NCI-H2196 treated with DMSO at 0.1 percent for 48 hours (cell line): ENCODE results near the gene MELTF.

Experiments used
- DNase-seq: peaks from one replicate; lab custom pipeline; 2025; ENCODE audit not compliant: unreplicated experiment; lab: John Stamatoyannopoulos, UW

Gene MELTF

GRCh38 chr3:196995027-196995426 lies 34.6 kb downstream of the MELTF start:
- no peak for DNase-seq

GRCh38 chr3:196994056-196994455 lies 35.6 kb downstream of the MELTF start:
- no peak for DNase-seq

- DNase-seq: no peak
Measured at GRCh38 chr3:196992461-196993065, 37.1 kb downstream of the MELTF start.

- no peak for DNase-seq
Measured at GRCh38 chr3:196991581-196992460, 37.8 kb downstream of the MELTF start.

- no peak for DNase-seq
Measured at GRCh38 chr3:196990601-196991007, 39.0 kb downstream of the MELTF start.

GRCh38 chr3:196989721-196990262 lies 39.8 kb downstream of the MELTF start:
- peak; percentile 46 for DNase-seq

- no peak for DNase-seq
Measured at GRCh38 chr3:196988241-196989029, 41.2 kb downstream of the MELTF start.

GRCh38 chr3:196987022-196987421 lies 42.6 kb downstream of the MELTF start:
- DNase-seq: no peak

GRCh38 chr3:196985954-196986885 lies 43.4 kb downstream of the MELTF start:
- DNase-seq: no peak

- DNase-seq: no peak
Measured at GRCh38 chr3:196985298-196985697, 44.3 kb downstream of the MELTF start.

GRCh38 chr3:196983186-196983585 lies 46.4 kb downstream of the MELTF start:
- no peak for DNase-seq

- DNase-seq: no peak
Measured at GRCh38 chr3:196981657-196982056, 48.0 kb downstream of the MELTF start.

- no peak for DNase-seq
Measured at GRCh38 chr3:196979545-196979944, 50.1 kb downstream of the MELTF start.

GRCh38 chr3:196976941-196977340 lies 52.7 kb downstream of the MELTF start:
- no peak for DNase-seq

- no peak for DNase-seq
Measured at GRCh38 chr3:196975349-196975748, 54.3 kb downstream of the MELTF start.

- DNase-seq: no peak
Measured at GRCh38 chr3:196974661-196975060, 55.0 kb downstream of the MELTF start.

- DNase-seq: peak; percentile 69
Measured at GRCh38 chr3:196971094-196971698, 58.4 kb downstream of the MELTF start.

- DNase-seq: no peak
Measured at GRCh38 chr3:196970547-196971093, 59.0 kb downstream of the MELTF start.

GRCh38 chr3:196969660-196970546 lies 59.7 kb downstream of the MELTF start:
- peak; percentile 73 for DNase-seq
